NK-92 (cell line): ENCODE measurements around the gene NADK2.
"Not testable (repeated sequence)": the region's sequence is repeated elsewhere in the genome, so short reads cannot be mapped to it uniquely, and the experiment has no call there.

Experiments used
- DNase-seq: peaks from one replicate; lab custom pipeline; 2025; ENCODE audit not compliant: unreplicated experiment; lab: John Stamatoyannopoulos, UW

NADK2 gene, protein sequence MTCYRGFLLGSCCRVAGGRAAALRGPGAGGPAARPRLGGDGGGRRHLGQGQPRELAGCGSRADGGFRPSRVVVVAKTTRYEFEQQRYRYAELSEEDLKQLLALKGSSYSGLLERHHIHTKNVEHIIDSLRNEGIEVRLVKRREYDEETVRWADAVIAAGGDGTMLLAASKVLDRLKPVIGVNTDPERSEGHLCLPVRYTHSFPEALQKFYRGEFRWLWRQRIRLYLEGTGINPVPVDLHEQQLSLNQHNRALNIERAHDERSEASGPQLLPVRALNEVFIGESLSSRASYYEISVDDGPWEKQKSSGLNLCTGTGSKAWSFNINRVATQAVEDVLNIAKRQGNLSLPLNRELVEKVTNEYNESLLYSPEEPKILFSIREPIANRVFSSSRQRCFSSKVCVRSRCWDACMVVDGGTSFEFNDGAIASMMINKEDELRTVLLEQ

DNA sequence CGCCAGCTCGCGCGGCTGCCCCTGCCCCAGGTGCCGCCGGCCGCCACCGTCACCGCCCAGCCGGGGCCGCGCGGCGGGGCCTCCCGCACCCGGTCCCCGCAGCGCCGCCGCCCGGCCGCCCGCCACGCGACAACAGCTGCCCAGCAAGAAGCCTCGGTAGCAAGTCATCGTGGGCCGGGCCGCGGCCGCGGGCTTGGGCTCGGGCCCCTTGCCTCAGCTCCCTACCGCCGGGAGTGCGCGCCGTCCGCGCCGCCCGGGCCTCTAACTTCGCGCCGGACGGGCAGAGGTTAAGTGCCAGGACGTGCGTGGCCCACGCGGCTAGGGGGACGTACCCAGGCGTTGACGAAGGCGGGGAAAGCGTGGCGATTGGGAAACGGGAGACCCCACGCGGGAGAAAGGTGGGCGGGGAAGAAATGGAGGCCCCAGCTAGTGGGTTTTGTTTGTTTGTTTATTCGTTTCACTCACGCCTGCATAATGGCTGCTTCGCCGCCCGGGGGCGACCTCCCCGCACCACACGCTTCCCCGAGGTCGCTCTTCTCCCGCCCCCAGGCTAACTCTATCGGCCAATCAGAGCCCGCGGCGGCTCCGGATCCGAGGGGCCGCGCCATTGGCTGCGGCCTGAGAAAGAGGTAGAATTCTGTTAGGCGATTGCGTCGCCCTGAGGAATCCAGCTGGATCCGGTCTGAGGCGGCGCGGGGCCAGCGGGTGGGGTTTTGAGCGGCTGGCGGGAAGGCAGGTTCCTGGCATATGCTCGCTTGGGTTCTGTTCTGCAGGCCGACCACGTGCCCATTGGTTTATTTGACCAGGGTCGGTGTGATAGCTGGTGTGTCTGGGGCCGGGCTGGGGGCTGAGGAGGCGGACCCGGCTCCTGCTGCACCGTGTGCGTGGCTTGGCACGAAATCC, at the start of gene NADK2:
Gene NADK2, minus strand, starts transcription at position 295 of the 903 bp plus-strand sequence. Its CDS starts 127 bp downstream, at position 168.
- DNase-seq = peak; percentile 73

DNA sequence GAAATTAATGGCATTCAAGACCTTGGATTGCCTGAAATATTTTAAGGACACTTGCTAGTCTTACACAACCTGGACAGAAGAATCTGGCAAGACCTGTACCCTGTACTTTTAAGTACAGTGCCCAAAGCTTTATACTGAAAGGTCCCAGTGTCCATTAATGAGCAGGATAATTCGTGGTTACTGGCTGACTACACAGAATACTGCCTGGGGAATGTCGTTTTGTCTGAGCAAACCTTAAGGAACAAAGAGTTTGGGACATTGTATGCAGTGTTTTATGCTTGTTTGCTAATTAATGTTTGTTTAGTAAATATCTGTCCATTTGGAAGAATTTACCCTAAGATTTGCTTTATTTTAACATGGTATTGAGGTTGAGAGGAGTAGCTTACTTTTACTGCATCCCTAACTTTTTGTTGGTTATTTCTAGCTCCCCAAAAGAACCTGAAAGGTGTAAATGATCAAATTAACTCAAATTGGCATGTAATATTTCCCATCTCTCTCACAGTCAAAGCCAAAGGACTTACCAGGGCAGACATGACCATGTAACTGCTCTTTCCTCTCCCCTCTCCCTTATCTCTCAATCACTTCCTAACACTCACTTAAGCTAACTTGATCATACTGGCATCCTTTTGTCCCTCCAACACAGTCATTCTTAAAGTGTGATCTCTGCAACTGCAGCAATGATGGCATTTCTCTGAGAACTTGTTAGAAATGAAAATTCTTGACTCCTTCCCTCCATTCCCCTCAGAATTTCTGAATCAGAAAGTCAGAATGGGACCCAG, 44.3 kb upstream of the NADK2 start:
- DNase-seq = no peak

DNA sequence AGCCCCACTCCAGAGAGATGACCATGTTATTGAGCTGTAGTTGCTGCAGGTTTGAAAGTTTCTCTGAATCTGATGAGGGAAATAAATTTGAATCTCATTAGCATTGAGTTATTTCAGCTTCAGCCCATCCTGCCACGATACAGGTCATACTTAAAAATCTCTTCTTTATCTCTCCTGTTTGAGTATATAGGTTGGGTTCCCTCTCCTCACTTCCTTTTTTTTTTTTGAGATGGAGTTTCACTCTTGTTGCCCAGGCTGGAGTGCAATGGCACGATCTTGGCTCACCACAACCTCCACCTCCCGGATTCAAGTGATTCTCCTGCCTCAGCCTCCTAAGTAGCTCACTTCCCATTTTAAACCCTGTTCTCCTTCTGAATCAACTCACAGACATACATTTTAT, 42.0 kb upstream of the NADK2 start:
- DNase-seq = not testable (repeated sequence)

DNA sequence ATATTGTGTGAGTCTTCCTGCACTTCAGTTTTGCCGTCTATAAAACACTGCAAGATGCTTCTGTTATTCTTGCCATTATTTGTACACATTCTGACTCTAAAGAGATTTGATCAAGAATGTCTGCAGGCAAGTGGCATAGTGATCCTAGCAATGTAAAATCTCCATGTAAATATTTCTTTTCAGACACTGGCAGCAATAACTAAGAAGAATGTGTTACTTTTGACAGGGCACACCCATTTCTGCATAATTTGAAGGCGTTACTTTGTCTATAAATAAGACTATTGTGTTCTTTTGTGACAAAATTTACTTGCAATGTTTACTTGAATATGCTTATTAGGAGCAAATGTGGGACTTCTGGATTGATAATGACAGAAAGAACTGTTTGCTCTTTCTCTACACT, 39.9 kb upstream of the NADK2 start:
- no peak for DNase-seq

DNA sequence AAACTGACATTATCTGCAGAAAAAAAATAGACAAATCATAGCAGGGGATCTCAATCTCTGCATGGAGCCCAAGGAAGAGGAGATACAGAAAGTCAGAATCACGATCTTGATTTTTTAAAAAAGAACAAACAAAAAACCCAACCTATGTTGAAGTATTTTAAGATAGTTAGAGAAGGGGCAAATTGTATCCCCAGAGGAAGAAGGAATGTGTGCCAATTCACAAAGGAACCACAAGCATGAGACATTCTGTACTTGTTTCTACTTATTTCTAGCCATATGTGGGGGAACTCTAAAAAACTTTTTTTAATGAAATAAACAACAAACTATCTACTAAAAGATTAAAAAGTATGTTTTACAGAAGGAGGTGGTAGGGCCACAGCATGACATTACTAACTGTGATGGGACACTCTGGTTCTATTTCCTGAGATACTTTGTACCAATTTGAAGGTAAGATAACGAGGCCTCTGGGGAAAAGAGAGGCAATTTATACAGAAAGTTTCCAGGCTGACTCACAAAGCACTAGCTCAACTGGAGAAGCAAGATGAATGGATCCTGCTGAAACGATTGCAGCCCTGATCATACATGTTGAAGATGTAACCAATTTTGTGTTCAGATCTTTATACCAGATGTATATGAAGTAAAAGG, 37.5 kb upstream of the NADK2 start:
- no peak for DNase-seq

DNA sequence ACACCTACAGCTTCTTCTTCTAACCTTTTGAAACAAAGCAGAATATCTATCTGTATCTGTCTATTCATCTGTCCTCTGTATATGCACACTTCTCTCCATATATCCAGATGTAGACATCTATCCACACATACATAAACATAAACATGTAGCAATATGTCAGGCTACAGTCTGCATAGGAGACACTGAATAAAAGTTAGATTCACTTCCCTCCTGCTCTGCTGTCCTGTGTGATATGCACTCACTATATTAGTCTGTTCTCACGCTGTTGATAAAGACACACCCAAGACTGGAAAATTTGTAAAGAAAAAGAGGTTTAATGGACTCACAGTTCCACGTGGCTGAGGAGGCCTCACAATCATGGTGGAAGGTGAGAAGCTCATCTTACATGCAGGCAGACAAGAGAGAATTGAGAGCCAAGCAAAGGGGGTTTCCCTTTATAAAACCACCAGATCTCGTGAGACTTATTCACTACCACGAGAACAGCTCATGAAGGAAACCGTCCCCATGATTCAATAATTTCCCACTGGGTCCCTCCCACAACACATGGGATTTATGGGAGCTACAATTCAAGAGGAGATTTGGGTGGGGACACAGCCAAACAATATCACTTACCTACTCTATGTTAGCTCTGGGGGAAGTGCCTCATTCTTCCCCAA, 35.9 kb upstream of the NADK2 start:
- no peak for DNase-seq

DNA sequence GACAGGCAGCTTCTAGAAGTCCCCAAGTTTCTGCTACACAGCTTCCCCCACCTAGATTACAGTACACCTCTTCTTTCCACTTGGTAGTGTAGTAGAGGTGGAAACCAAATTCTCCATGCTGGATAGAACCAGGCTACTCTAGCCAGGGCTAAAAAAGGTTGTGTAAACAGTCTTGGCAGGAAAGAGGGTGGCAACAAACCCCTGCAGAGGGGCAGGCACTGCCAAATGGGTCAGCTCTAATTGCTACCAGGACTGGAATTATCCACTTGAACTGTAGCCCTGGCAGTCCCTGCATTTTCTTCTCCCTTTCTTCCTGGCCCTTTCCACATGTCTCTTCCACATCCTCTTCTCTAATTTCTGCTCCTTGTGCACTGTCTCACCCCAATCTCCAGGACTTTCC, 35.1 kb upstream of the NADK2 start:
- no peak for DNase-seq

DNA sequence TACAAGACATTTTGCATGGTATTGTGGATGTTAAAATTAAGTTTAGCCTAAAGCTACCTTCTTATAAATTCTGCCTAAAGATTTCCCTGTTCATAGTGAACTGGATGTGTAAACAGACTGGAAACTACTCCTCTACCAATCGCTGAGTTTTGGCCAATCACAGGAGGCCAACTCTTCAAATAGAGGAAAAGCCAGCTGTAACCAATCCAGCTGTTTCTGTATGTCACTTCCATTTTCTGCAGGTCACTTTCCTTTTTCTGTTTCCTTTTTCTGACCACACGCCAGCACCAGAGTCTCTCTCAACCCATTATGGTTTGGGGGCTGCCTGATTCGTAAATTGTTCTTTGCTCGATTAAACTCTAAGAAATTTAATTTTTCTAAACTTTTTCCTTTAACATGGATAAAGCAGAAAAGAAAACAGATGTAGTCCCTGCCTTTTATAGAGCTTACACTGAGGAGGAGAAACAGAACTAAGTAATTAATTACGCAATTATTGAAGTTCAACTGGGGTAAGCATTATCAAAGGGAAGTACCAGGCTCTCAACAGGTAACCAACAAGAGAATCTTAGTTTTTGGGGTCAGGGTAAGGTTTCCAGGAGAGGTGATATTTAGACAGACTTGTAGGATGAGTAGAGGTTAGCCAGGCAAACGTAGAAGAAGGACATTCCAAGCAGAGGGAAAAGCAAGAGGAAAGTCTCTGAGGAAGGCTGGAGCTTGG, 32.2 kb upstream of the NADK2 start:
- no peak for DNase-seq

DNA sequence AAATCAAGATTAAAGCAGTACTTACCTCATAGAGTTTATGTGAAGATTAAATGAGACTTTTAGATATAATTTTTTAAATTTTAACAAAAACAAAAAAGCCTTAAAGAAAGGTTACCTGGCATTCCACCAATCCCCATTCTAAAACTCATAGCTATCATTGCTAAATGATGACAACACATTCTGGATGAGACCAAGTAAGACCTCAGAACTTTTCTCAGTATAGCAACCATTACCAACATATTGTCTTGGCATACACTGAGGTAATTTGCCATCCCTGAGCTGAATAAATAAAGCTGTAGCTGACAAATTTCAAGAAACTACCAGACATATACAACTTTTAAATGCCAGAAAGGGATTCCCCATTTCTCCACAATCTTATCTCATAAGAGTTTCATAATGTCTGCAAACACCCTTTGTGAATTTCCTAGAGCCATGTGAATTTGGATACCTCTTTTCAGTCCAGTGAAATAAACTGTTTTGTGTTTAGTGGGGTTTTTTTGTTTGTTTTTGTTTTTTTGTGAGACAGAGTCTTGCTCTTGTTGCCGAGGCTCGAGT, 30.5 kb upstream of the NADK2 start:
- DNase-seq = no peak

DNA sequence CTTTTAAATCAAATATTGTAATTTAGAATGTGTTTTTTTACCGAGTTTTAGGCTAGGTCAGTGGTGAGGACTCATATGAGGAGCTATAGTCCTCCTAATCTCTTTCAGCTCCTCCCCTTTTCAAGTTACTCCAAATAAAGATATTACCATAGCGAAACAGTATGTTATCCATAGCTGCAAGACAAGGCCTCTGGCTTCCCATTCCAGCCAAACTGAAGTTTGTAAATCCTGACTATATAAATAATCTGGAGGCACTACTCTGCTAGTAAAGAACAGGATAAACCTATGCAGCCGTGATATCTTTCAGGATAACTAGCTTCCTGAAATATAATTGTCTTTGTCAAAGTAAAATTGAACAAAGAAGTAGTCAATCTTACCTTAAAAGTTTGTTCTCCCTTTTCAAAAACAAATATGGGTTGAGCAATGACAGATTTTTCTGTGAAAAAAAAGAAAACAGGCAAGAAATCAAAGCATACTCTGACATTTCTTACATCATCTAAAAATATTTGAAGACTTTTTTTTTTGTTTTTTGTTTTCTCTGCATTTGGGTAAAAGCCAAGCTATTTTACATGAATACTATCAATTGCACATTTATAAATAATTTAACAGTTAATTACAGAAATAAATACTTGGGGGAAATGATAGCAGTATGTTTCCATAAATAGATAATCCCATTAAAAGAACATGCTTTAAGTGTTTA, 29.3 kb upstream of the NADK2 start:
- no peak for DNase-seq

DNA sequence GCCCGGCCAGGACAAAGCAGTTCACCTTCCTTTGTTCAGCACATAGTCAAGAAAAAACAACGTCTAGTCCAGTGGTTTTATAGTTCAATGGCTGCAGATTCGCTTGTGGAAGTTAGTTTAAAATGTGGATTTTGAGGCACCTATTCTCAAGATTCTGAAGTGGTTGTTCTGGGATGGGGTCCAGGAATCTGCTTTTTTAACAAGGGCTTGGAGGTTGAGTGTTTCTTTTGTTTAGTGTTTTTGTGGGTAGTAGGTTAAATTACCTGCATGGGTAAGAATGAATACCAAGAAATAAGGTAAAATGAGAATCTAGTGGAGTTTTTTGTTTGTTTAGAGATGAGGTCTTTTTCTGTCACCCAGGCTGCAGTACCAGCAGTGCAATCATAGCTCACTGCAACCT, 28.4 kb upstream of the NADK2 start:
- DNase-seq = no peak

DNA sequence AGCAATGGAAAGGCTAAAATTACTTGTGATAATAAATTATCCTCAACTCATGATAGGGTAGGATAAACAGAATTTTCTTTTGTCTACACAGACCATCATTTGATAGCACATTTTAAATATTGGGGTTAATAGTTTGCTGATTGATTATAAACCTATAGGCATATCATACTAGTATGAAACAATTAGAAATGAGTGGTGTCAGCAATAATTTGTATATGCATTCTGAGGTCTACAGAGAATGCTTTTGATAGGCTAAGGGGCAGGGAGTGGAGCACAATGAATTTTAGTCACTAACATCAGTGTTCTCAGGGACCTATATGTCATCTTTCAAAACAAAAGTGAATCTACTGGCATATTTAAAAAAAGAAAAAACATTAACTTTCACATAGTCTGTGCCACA, 27.8 kb upstream of the NADK2 start:
- no peak for DNase-seq

DNA sequence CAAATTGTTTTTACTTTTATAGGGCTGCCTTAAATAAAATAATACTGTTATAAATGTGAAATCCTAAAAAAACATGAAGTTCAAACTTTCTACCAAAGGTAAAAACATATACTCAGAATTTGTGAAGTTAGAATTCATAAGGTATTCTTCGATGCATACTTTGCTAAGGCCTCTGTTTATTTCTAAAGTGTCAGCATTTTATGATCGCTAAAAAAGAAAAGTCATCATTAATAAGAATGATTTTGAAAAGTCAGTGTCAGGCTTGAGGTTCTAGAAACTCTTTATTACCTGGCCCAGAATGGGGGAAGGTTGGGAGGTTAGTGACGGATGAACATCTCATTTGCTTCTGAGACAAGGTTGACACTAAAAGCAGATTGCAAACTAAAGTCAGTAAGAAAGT, 26.2 kb upstream of the NADK2 start:
- DNase-seq = no peak

DNA sequence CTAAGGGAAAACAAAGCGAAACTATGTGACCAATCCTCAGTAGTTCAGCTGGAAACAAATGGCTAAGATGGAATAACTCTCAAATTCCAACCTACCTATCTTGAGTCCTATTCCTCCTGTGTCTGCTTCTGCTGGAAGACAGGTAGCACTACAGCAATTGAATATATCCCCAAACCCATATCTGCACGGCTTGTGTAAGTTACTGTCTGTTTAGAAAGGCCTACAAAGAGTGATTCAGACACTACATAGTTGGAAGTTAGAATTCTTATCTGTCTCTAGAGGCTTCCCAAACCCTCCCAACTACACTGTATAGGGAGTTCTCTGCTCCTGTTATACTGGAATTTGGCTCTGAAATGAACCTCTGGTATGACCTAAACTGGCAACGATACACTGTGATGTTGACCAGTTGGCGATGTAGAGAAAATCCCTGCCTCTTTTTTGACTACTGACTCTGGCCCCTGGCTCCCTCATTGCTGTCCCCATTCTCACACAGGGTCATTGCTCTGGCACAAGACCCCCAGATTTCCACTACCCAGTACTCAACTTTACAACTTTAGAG, 22.6 kb upstream of the NADK2 start:
- no peak for DNase-seq

DNA sequence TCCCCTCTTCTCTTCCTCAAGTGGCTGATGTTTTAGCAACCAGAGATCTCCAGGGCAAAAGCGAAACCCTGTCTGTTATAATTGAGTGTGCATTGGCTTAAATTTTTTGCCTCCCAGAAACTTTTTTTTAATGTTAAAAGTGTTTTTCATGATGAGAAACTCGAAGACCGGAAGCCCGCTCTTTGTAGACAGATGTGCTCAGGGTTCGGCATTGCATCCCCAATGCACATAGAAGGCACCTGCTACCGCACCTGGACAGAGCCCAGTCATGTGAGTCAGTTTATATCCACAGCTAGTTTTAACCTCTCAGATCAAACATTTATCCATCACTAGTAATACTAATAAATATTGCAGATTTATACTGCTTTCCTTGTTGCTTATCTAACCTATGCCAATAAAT, 19.5 kb upstream of the NADK2 start:
- no peak for DNase-seq

DNA sequence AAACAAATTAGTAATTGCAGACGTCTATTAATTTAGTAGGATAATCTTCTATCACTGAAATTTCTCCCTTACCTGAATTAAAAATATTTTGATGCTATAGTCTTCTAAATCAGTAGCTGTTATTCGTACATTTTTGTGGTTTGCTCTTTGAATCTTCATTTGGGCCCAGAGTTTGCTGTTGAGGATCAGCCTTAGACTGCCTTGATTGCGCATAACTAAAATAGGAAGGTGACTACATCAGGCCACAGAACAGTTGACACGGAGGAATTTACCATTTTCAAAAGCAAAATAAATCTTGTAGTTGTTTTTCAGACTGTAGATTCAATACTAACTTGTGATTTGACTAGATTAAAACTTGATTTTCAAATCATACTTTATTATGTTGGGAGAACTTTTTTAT, 11.8 kb upstream of the NADK2 start:
- DNase-seq = no peak

DNA sequence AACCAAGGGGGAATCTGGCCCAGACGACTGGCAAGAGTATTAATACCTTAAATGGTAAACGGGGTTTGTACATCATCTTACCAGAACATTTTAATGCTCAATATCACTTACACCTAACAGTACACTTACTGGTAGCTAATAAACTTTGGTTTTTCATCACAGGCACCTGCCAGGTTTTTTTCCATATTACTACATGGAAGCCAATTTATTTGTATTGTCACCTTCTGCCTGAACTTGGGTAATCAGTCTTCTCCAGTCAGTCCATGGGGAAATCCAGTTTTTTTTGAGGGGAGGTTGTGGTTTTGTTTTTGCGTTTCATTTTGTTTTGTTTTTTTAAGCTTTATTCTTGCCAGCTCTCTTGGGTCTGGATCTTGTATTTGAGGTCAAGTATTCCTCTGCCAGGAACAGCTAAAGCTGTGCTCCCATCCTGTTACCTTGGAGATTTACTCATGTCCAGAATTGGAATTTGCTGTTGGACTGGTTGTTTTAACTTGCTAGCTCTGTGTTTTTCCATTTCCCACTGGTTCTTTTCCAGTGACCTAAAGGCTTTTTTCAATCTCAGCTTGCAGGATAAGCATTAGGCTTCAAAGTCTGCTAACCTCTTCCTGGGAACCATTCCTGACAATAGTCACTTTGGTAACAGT, 11.1 kb upstream of the NADK2 start:
- no peak for DNase-seq

DNA sequence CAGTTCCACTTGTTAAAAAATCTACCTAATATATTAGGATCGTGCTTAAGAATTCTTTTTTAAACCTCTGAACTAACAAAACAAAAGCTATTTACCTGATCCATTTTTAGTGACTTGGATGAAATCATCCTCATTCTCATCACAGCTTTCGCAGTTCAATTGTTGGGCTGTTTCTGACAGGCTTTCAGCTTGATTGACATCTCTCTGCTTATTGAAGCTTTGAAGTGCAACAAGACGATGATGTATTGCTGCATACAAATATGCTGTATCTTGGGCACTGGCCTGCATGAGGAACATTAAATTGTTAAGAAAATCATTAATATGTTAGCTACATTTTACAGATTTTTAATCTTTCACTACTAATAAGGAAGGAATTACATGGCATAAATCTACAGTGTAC, 9.5 kb upstream of the NADK2 start:
- DNase-seq = no peak
